Liver (tissue), 3 donors: ENCODE data around the gene SKAP1.

ENCODE experiments used
- CTCF ChIP-seq: fragments of 150-350 bp; IDR thresholded peaks from 2 replicates; pipeline ENCODE4 v1.5.1; 2017; ENCODE audit warnings: improper control_type of control experiment, low read depth, low read length; ENCODE audit not compliant: missing input control
- REST ChIP-seq: IDR thresholded peaks from 2 replicates; pipeline ENCODE4 v1.6.1; 2016; ENCODE audit warnings: antibody characterized with exemption, mild to moderate bottlenecking
- SP1 ChIP-seq: IDR thresholded peaks from 2 replicates; pipeline ENCODE4 v1.6.1; 2018; ENCODE audit warnings: antibody characterized with exemption, mild to moderate bottlenecking
- donor health status: healthy.
- donor health status: healthy.

GRCh38 chr17:48283907-48284306 is 146.1 kb downstream of the SKAP1 start:
- TF ChIP-seq REST (no peak), CTCF (no peak), SP1 (no peak)
